KOPT-K1 (cell line): ENCODE data around the gene KCNJ10.
"Not testable (repeated sequence)": the region's sequence is repeated elsewhere in the genome, so short reads cannot be mapped to it uniquely, and the experiment has no call there.

Source experiments
- H3K27ac ChIP-seq: fragments of 200-600 bp; sonication (generic); 2 replicates; pipeline ENCODE4 v1.5.1; 2016; ENCODE audit warnings: antibody characterized with exemption, mild to moderate bottlenecking, low read depth, low read length; ENCODE audit not compliant: poor library complexity, severe bottlenecking
- H3K36me3 ChIP-seq: fragments of 200-600 bp; sonication (generic); 2 replicates; pipeline ENCODE4 v1.5.1; 2017; ENCODE audit warnings: antibody characterized with exemption, mild to moderate bottlenecking, low read length, moderate library complexity; ENCODE audit not compliant: insufficient read depth
- H3K9me3 ChIP-seq: fragments of 200-600 bp; sonication (generic); 2 replicates; pipeline ENCODE4 v1.5.1; 2017; ENCODE audit warnings: antibody characterized with exemption, low read length, mild to moderate bottlenecking; ENCODE audit not compliant: insufficient read depth, poor library complexity, severe bottlenecking

The KCNJ10 gene

GRCh38 chr1:160063176-160063575, 6.8 kb downstream of the KCNJ10 start:
- Histone ChIP-seq H3K36me3 (no peaks in the 10 kb centered on the region), H3K27ac (no peak overlapping the region), H3K9me3 (no peaks in the 10 kb centered on the region)

GRCh38 chr1:160062230-160062532, 7.8 kb downstream of the KCNJ10 start:
- Histone ChIP-seq H3K27ac (no peak overlapping the region), H3K36me3 (no peaks in the 10 kb centered on the region), H3K9me3 (no peaks in the 10 kb centered on the region)

- Histone ChIP-seq H3K36me3 (no peaks in the 10 kb centered on the region), H3K9me3 (no peaks in the 10 kb centered on the region), H3K27ac (no peak overlapping the region)
These were observed 8.4 kb downstream of the KCNJ10 start for GRCh38 chr1:160061369-160062229.

- Histone ChIP-seq H3K36me3 (no peaks in the 10 kb centered on the region), H3K9me3 (no peaks in the 10 kb centered on the region), H3K27ac (no peak overlapping the region)
These were observed 11.9 kb downstream of the KCNJ10 start for GRCh38 chr1:160058087-160058486.

GRCh38 chr1:160056648-160057169, 13.3 kb downstream of the KCNJ10 start:
- Histone ChIP-seq H3K27ac (no peak overlapping the region), H3K36me3 (no peaks in the 10 kb centered on the region), H3K9me3 (no peaks in the 10 kb centered on the region)

- Histone ChIP-seq H3K36me3 (no peaks in the 10 kb centered on the region), H3K9me3 (no peaks in the 10 kb centered on the region), H3K27ac (no peak overlapping the region)
These were observed 16.2 kb downstream of the KCNJ10 start for GRCh38 chr1:160053548-160054365.

- H3K27ac ChIP-seq, result no peak overlapping the region
- H3K9me3 ChIP-seq, result no peaks in the 10 kb centered on the region
- H3K36me3 ChIP-seq, result no peaks in the 10 kb centered on the region
These were observed 17.0 kb downstream of the KCNJ10 start for GRCh38 chr1:160052936-160053335.

GRCh38 chr1:160050619-160051018, 19.3 kb downstream of the KCNJ10 start:
- Histone ChIP-seq H3K36me3 (no peaks in the 10 kb centered on the region), H3K27ac (no peak overlapping the region), H3K9me3 (no peaks in the 10 kb centered on the region)

- H3K27ac ChIP-seq, H3K36me3 ChIP-seq, H3K9me3 ChIP-seq: not testable (repeated sequence)
These were observed 19.8 kb downstream of the KCNJ10 start for GRCh38 chr1:160050182-160050581.

GRCh38 chr1:160049101-160049500, 20.9 kb downstream of the KCNJ10 start:
- Histone ChIP-seq H3K36me3 (no peaks in the 10 kb centered on the region), H3K27ac (no peak overlapping the region), H3K9me3 (no peaks in the 10 kb centered on the region)

- Histone ChIP-seq H3K9me3 (no peaks in the 10 kb centered on the region), H3K27ac (no peak overlapping the region), H3K36me3 (no peaks in the 10 kb centered on the region)
These were observed 21.6 kb downstream of the KCNJ10 start for GRCh38 chr1:160048335-160048734.

- Histone ChIP-seq H3K27ac (no peak overlapping the region), H3K9me3 (no peaks in the 10 kb centered on the region), H3K36me3 (no peaks in the 10 kb centered on the region)
These were observed 22.6 kb downstream of the KCNJ10 start for GRCh38 chr1:160047111-160047991.

GRCh38 chr1:160046494-160047110, 23.4 kb downstream of the KCNJ10 start:
- no peaks in the 10 kb centered on the region for H3K36me3 ChIP-seq
- H3K9me3 ChIP-seq, result no peaks in the 10 kb centered on the region
- H3K27ac ChIP-seq, result no peak overlapping the region

- H3K36me3 ChIP-seq, result no peaks in the 10 kb centered on the region
- H3K27ac ChIP-seq, result no peak overlapping the region
- H3K9me3 ChIP-seq, result no peaks in the 10 kb centered on the region
These were observed 24.3 kb downstream of the KCNJ10 start for GRCh38 chr1:160045653-160046052.
